ENCODE results near the gene TYW1B. TPM values are rescaled to one million over a fixed set of nuclear protein-coding genes. Genes with fewer than 3 reads are reported as not detected.
"Not testable (repeated sequence)": the region's sequence is repeated elsewhere in the genome, so short reads cannot be mapped to it uniquely, and the experiment has no call there.

TYW1B gene
- total RNA-seq, 2 experiments from 2014 or later, result 3.6 to 4.0 TPM

DNA sequence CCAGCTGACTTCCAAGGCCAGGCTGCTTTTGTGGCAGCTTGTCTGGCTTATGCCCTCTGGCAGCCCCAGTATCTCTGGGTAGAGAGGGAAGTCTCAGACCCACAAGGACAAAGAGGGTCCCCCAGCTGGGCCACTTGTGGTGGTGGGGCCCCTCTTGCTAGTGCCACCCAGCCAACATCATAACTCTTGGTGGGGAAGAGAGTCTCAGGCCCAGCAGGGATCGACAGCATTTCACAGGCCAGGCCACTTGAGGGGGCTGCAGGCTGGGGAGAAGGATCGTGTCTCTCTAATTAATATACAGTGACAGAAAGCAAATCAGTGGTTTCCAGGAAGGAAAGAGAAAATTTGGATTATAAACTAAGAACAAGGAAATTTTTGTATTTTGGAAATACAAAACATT is 76.0 kb downstream of the TYW1B start:
- ChIA-PET POLR2A (no interaction called here), CTCF (no interaction called here)
- Histone ChIP-seq H3K4me1 (ENCODE audit: insufficient read depth, low read length) (no peaks in the 10 kb centered on the region), H3K36me3 (ENCODE audit: insufficient read depth, low read length) (no peaks in the 10 kb centered on the region), H3K9me3 (ENCODE audit: control insufficient read depth in 1 of 2, insufficient read depth in 1 of 2, low read length in 2 of 2) (no peaks in the 10 kb centered on the region), H3K27me3 (ENCODE audit: control insufficient read depth in 1 of 2, insufficient read depth in 2 of 2, low read length in 2 of 2) (no peaks in the 10 kb centered on the region), H3K4me3 (ENCODE audit: low read length) (no peak overlapping the region), H3K27ac (ENCODE audit: low read depth in 1 of 2, low read length in 2 of 2) (no peak overlapping the region)
- Mint-ChIP-seq H3K4me1 (ENCODE audit: low read depth) (no peaks in the 10 kb centered on the region), H3K4me3 (no peak overlapping the region), H3K27ac (no peak overlapping the region), H3K36me3 (ENCODE audit: low read depth) (peaks cover 55% of the 10 kb centered on the region), H3K9me3 (peaks cover 5% of the 10 kb centered on the region), H3K27me3 (no peaks in the 10 kb centered on the region)
- intact Hi-C loops (cut with DNase I, micrococcal nuclease), result no loop called here
- no peak for TF ChIP-seq CTCF (IDR thresholded peaks at IDR 0.05)
- DNase-seq (no peak), ATAC-seq (ENCODE audit: poor library complexity) (no peak)

DNA sequence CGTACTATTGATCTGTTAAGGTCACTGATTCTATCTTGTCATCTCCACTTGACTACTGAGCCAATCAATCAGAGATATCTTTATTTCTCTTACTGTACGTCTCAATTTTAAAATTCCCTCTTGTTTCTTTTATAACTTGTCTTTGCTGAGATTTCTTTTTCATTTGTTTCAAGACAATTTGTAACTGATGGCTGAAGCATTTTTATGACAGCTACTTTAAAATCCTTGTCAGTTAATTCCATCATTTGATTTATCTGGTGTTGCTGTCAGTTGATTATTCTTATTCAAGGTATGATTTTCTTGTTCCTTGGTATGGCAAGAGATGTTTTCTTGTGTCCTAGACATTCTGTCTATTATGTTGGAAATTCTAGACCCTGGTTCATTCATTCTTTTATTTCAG is 76.6 kb downstream of the TYW1B start:
- ChIA-PET POLR2A (no interaction called here), CTCF (no interaction called here)
- H3K4me3 Mint-ChIP-seq, result no peak overlapping the region
- no peak for ATAC-seq (ENCODE audit: poor library complexity)
- H3K27ac Mint-ChIP-seq, result no peak overlapping the region
- Histone ChIP-seq H3K4me1 (ENCODE audit: insufficient read depth, low read length) (no peaks in the 10 kb centered on the region), H3K27me3 (ENCODE audit: control insufficient read depth in 1 of 2, insufficient read depth in 2 of 2, low read length in 2 of 2) (no peaks in the 10 kb centered on the region), H3K36me3 (ENCODE audit: insufficient read depth, low read length) (no peaks in the 10 kb centered on the region), H3K4me3 (ENCODE audit: low read length) (no peak overlapping the region), H3K9me3 (ENCODE audit: control insufficient read depth in 1 of 2, insufficient read depth in 1 of 2, low read length in 2 of 2) (no peaks in the 10 kb centered on the region), H3K27ac (ENCODE audit: low read depth in 1 of 2, low read length in 2 of 2) (no peak overlapping the region)
- H3K9me3 Mint-ChIP-seq, result peaks cover 7% of the 10 kb centered on the region
- H3K27me3 Mint-ChIP-seq, result no peaks in the 10 kb centered on the region
- intact Hi-C loops (cut with DNase I, micrococcal nuclease), result no loop called here
- DNase-seq, result no peak
- H3K4me1 Mint-ChIP-seq (ENCODE audit: low read depth), result no peaks in the 10 kb centered on the region
- H3K36me3 Mint-ChIP-seq (ENCODE audit: low read depth), result peaks cover 55% of the 10 kb centered on the region
- TF ChIP-seq CTCF (IDR thresholded peaks at IDR 0.05), result no peak

- H3K27ac Mint-ChIP-seq; intact Hi-C loops (cut with DNase I, micrococcal nuclease); H3K27me3 Mint-ChIP-seq; POLR2A ChIA-PET; H3K36me3 ChIP-seq (ENCODE audit: insufficient read depth, low read length); H3K9me3 ChIP-seq (ENCODE audit: control insufficient read depth in 1 of 2, insufficient read depth in 1 of 2, low read length in 2 of 2); H3K4me1 ChIP-seq (ENCODE audit: insufficient read depth, low read length); H3K4me1 Mint-ChIP-seq (ENCODE audit: low read depth); H3K4me3 ChIP-seq (ENCODE audit: low read length); H3K27ac ChIP-seq (ENCODE audit: low read depth in 1 of 2, low read length in 2 of 2); ATAC-seq (ENCODE audit: poor library complexity); H3K4me3 Mint-ChIP-seq; DNase-seq; H3K9me3 Mint-ChIP-seq; H3K27me3 ChIP-seq (ENCODE audit: control insufficient read depth in 1 of 2, insufficient read depth in 2 of 2, low read length in 2 of 2); CTCF ChIA-PET: not testable (repeated sequence)
- H3K36me3 Mint-ChIP-seq (ENCODE audit: low read depth), result peaks cover 73% of the 10 kb centered on the region
Observed at GRCh38 chr7:72748649-72749048, 79.4 kb downstream of the TYW1B start.

DNA sequence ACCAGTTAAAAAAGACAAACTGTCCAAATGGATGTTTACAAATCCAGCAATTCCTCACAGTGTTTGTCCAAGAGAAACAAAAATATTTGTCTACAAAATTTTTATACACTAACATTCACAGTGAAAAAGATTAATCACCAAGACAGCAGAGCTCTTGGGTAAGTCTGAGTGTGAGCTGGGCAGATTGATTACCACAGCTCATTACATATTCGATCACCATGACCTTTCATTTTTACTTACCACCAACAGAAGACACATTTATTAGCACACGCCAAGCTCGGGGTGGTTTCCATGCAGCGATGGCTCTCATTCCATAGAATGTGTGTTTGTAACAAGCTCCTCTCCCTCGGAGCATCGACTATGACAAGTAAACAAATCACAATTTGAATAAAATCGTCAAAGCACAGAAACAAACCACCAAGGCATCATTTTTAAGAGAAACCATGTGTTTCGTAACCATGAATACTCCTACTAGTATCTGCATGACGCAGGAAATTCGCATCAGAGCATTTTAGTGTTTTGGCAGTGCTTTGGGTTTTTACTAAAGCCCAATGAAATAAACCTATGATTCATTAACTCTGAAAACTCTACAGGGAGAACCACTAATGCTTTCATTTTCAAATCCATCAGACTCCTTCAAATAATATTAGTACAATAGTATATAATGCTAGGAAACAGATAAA is 83.6 kb downstream of the TYW1B start:
- CTCF ChIA-PET; H3K27ac Mint-ChIP-seq; H3K27me3 Mint-ChIP-seq; H3K4me1 ChIP-seq (ENCODE audit: insufficient read depth, low read length); ATAC-seq (ENCODE audit: poor library complexity); H3K36me3 ChIP-seq (ENCODE audit: insufficient read depth, low read length); H3K9me3 ChIP-seq (ENCODE audit: control insufficient read depth in 1 of 2, insufficient read depth in 1 of 2, low read length in 2 of 2); intact Hi-C loops (cut with DNase I, micrococcal nuclease); H3K4me3 ChIP-seq (ENCODE audit: low read length); DNase-seq; H3K4me1 Mint-ChIP-seq (ENCODE audit: low read depth); POLR2A ChIA-PET; H3K27ac ChIP-seq (ENCODE audit: low read depth in 1 of 2, low read length in 2 of 2); H3K4me3 Mint-ChIP-seq; H3K27me3 ChIP-seq (ENCODE audit: control insufficient read depth in 1 of 2, insufficient read depth in 2 of 2, low read length in 2 of 2): not testable (repeated sequence)
- Mint-ChIP-seq H3K36me3 (ENCODE audit: low read depth) (peaks cover 81% of the 10 kb centered on the region), H3K9me3 (peaks cover 15% of the 10 kb centered on the region)

DNA sequence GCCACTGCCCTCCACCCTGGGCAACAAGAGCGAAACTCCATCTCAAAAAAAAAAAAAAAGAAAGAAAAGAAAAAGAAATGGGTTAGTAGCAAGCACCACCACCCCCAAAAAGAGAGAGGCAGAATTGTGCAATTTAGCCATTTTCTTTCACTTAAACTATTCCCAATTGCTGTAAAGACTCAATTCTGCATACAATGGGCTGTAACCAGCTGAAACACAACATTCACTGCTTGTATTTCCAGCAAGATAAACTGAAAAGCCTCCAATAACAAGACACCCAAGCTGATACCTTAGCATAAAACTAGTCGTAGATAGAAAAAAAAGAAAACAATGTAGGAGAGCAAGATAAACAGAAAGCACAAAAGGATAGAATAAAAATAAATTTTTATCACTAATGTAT is 84.2 kb downstream of the TYW1B start:
- intact Hi-C loops (cut with DNase I, micrococcal nuclease); H3K4me1 Mint-ChIP-seq (ENCODE audit: low read depth); POLR2A ChIA-PET; H3K27ac ChIP-seq (ENCODE audit: low read depth in 1 of 2, low read length in 2 of 2); H3K4me3 ChIP-seq (ENCODE audit: low read length); H3K27ac Mint-ChIP-seq; H3K36me3 ChIP-seq (ENCODE audit: insufficient read depth, low read length); H3K27me3 ChIP-seq (ENCODE audit: control insufficient read depth in 1 of 2, insufficient read depth in 2 of 2, low read length in 2 of 2); H3K4me1 ChIP-seq (ENCODE audit: insufficient read depth, low read length); H3K4me3 Mint-ChIP-seq; DNase-seq; ATAC-seq (ENCODE audit: poor library complexity); CTCF ChIA-PET; H3K9me3 ChIP-seq (ENCODE audit: control insufficient read depth in 1 of 2, insufficient read depth in 1 of 2, low read length in 2 of 2); H3K27me3 Mint-ChIP-seq: not testable (repeated sequence)
- H3K36me3 Mint-ChIP-seq (ENCODE audit: low read depth), result peaks cover 85% of the 10 kb centered on the region
- H3K9me3 Mint-ChIP-seq, result peaks cover 15% of the 10 kb centered on the region

DNA sequence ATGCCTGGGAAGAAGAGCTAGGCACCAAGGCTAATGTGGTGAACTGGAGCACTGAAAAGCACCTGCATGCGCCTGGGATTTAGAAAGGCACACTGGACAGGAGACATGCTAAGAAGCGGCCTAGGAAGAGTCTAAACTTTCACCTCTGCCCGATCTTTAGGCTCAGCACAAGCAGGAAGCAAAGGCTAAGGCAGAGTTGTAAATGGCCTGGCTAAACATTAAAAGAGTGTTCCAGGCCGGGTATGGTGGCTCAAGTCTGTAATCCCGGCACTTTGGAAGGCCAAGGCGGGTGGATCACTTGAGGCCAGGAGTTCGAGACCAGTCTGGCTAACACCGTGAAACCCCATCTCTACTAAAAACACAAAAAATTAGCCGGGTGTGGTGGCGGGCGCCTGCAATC is 88.3 kb downstream of the TYW1B start:
- H3K27ac Mint-ChIP-seq; H3K4me1 Mint-ChIP-seq (ENCODE audit: low read depth); DNase-seq; H3K4me3 ChIP-seq (ENCODE audit: low read length); H3K27me3 ChIP-seq (ENCODE audit: control insufficient read depth in 1 of 2, insufficient read depth in 2 of 2, low read length in 2 of 2); H3K36me3 ChIP-seq (ENCODE audit: insufficient read depth, low read length); H3K27ac ChIP-seq (ENCODE audit: low read depth in 1 of 2, low read length in 2 of 2); CTCF ChIA-PET; ATAC-seq (ENCODE audit: poor library complexity); intact Hi-C loops (cut with DNase I, micrococcal nuclease); POLR2A ChIA-PET; H3K4me3 Mint-ChIP-seq; H3K4me1 ChIP-seq (ENCODE audit: insufficient read depth, low read length); H3K27me3 Mint-ChIP-seq: not testable (repeated sequence)
- peaks cover 11% of the 10 kb centered on the region for H3K9me3 Mint-ChIP-seq
- H3K9me3 ChIP-seq (ENCODE audit: control insufficient read depth in 1 of 2, insufficient read depth in 1 of 2, low read length in 2 of 2), result peaks cover 19 to 23% of the 10 kb centered on the region in 2 experiments
- peaks cover 85% of the 10 kb centered on the region for H3K36me3 Mint-ChIP-seq (ENCODE audit: low read depth)
